GM19395 (cell line): ENCODE data around the gene RMND5A.
"Not testable (repeated sequence)": the region's sequence is repeated elsewhere in the genome, so short reads cannot be mapped to it uniquely, and the experiment has no call there.

Source experiments
- ATAC-seq: cut with Tn5 transposase; IDR thresholded peaks from one replicate; pipeline ENCODE4 v1.9.1; 2021; ENCODE audit warnings: mild to moderate bottlenecking, moderate library complexity; ENCODE audit not compliant: unreplicated experiment

Gene RMND5A

GRCh38 chr2:86719637-86720539 is at the start of gene RMND5A:
Gene RMND5A, plus strand, starts transcription at chr2:86720291. Its CDS starts 377 bp downstream, at chr2:86720668.
- peak; percentile 92 for ATAC-seq

- no peak for ATAC-seq
Measured at GRCh38 chr2:86671337-86671981, 48.6 kb upstream of the RMND5A start.

- ATAC-seq: no peak
Measured at GRCh38 chr2:86672027-86672545, 48.0 kb upstream of the RMND5A start.

- ATAC-seq: no peak
Measured at GRCh38 chr2:86673011-86673410, 47.1 kb upstream of the RMND5A start.

GRCh38 chr2:86673986-86674670 is 46.0 kb upstream of the RMND5A start:
- ATAC-seq: no peak

- no peak for ATAC-seq
Measured at GRCh38 chr2:86675104-86675503, 45.0 kb upstream of the RMND5A start.

GRCh38 chr2:86675511-86676015 is 44.5 kb upstream of the RMND5A start:
- ATAC-seq: no peak

GRCh38 chr2:86677816-86678215 is 42.3 kb upstream of the RMND5A start:
- no peak for ATAC-seq

GRCh38 chr2:86679036-86679435 is 41.1 kb upstream of the RMND5A start:
- no peak for ATAC-seq

GRCh38 chr2:86685351-86685750 is 34.7 kb upstream of the RMND5A start:
- no peak for ATAC-seq

GRCh38 chr2:86686460-86686859 is 33.6 kb upstream of the RMND5A start:
- ATAC-seq: no peak

- no peak for ATAC-seq
Measured at GRCh38 chr2:86686905-86687304, 33.2 kb upstream of the RMND5A start.

GRCh38 chr2:86695053-86695691 is 24.9 kb upstream of the RMND5A start:
- ATAC-seq: no peak

- ATAC-seq: no peak
Measured at GRCh38 chr2:86697551-86698104, 22.5 kb upstream of the RMND5A start.

GRCh38 chr2:86700690-86701089 is 19.4 kb upstream of the RMND5A start:
- ATAC-seq: no peak

- ATAC-seq: no peak
Measured at GRCh38 chr2:86703704-86704361, 16.3 kb upstream of the RMND5A start.

GRCh38 chr2:86704459-86704971 is 15.6 kb upstream of the RMND5A start:
- ATAC-seq: no peak

- ATAC-seq: no peak
Measured at GRCh38 chr2:86706220-86706619, 13.9 kb upstream of the RMND5A start.

GRCh38 chr2:86706935-86707334 is 13.2 kb upstream of the RMND5A start:
- no peak for ATAC-seq

- not testable (repeated sequence) for ATAC-seq
Measured at GRCh38 chr2:86708126-86708525, 12.0 kb upstream of the RMND5A start.
